H1 (cell line): Measurements from ENCODE around the gene ITGB2.

Source experiments
- GTF2F1 ChIP-seq: IDR thresholded peaks from 2 replicates; pipeline ENCODE4 v1.6.1; 2012; ENCODE audit warnings: low read depth, low read length, improper control_type of control experiment, borderline replicate concordance
- POLR2A ChIP-seq, 2 experiments: IDR thresholded peaks; 1 replicate in 1 of 2; 2 replicates in 1 of 2; pipeline ENCODE4 v1.6.1; 2011; ENCODE audit warnings: low read depth in 2 of 2, low read length in 2 of 2, mild to moderate bottlenecking in 2 of 2; ENCODE audit errors: control extremely low read depth in 1 of 2
- RFX5 ChIP-seq: IDR thresholded peaks from 2 replicates; pipeline ENCODE4 v1.6.1; 2011; ENCODE audit warnings: low read depth, low read length, improper control_type of control experiment, borderline replicate concordance
- RNF2 ChIP-seq: fragments of 200-900, 300-1000 bp; sonication (generic); IDR thresholded peaks from 2 replicates; pipeline ENCODE4 v1.7.1; 2016; ENCODE audit warnings: borderline replicate concordance, low read depth, mild to moderate bottlenecking, antibody characterized with exemption, low read length; ENCODE audit not compliant: poor library complexity, severe bottlenecking; ENCODE audit errors: missing control alignments
- TBP ChIP-seq: IDR thresholded peaks from 2 replicates; pipeline ENCODE4 v1.6.1; 2011; ENCODE audit warnings: low read depth, low read length, improper control_type of control experiment
- TF ChIP-seq, protein P1 (sequence below), 3 experiments: IDR thresholded peaks; 1 replicate in 2 of 3; 2 replicates in 1 of 3; pipeline versions ENCODE4 v1.5.1 to v1.6.1; 2011; ENCODE audit warnings: low read length in 3 of 3, mild to moderate bottlenecking in 3 of 3, inconsistent platforms in 2 of 3, low read depth in 1 of 3, moderate library complexity in 1 of 3; ENCODE audit not compliant: insufficient read depth in 1 of 3; ENCODE audit errors: control extremely low read depth in 1 of 3

- TF ChIP-seq, protein P1, sequence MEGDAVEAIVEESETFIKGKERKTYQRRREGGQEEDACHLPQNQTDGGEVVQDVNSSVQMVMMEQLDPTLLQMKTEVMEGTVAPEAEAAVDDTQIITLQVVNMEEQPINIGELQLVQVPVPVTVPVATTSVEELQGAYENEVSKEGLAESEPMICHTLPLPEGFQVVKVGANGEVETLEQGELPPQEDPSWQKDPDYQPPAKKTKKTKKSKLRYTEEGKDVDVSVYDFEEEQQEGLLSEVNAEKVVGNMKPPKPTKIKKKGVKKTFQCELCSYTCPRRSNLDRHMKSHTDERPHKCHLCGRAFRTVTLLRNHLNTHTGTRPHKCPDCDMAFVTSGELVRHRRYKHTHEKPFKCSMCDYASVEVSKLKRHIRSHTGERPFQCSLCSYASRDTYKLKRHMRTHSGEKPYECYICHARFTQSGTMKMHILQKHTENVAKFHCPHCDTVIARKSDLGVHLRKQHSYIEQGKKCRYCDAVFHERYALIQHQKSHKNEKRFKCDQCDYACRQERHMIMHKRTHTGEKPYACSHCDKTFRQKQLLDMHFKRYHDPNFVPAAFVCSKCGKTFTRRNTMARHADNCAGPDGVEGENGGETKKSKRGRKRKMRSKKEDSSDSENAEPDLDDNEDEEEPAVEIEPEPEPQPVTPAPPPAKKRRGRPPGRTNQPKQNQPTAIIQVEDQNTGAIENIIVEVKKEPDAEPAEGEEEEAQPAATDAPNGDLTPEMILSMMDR (IDR thresholded peaks at IDR 0.05; ENCODE audit: control extremely low read depth in 1 of 3, insufficient read depth in 1 of 3, low read depth in 1 of 3, low read length in 3 of 3): no peak
- TF ChIP-seq RNF2 (no peak), TBP (no peak), POLR2A (IDR thresholded peaks at IDR 0.05; ENCODE audit: control extremely low read depth in 1 of 2, low read depth in 2 of 2, low read length in 2 of 2) (no peak), RFX5 (no peak), GTF2F1 (no peak)
Measured at GRCh38 chr21:44964381-44964780, 43.7 kb upstream of the ITGB2 start.
